ENCODE results near the gene UNC13C.

DNA sequence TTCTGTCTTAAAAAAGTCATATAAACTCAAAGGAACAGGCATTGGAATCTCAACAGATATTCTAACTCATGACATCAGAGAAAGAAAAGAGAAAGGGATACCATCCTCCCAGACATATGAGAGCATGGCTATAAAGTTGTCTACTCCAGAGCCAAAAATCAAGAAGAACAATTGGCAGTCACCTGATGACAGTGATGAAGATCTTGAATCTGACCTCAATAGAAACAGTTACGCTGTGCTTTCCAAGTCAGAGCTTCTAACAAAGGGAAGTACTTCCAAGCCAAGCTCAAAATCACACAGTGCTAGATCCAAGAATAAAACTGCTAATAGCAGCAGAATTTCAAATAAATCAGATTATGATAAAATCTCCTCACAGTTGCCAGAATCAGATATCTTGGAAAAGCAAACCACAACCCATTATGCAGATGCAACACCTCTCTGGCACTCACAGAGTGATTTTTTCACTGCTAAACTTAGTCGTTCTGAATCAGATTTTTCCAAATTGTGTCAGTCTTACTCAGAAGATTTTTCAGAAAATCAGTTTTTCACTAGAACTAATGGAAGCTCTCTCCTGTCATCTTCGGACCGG lies 35.9 kb downstream of the UNC13C start:
- TF ChIP-seq, protein P1, sequence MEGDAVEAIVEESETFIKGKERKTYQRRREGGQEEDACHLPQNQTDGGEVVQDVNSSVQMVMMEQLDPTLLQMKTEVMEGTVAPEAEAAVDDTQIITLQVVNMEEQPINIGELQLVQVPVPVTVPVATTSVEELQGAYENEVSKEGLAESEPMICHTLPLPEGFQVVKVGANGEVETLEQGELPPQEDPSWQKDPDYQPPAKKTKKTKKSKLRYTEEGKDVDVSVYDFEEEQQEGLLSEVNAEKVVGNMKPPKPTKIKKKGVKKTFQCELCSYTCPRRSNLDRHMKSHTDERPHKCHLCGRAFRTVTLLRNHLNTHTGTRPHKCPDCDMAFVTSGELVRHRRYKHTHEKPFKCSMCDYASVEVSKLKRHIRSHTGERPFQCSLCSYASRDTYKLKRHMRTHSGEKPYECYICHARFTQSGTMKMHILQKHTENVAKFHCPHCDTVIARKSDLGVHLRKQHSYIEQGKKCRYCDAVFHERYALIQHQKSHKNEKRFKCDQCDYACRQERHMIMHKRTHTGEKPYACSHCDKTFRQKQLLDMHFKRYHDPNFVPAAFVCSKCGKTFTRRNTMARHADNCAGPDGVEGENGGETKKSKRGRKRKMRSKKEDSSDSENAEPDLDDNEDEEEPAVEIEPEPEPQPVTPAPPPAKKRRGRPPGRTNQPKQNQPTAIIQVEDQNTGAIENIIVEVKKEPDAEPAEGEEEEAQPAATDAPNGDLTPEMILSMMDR (IDR thresholded peaks at IDR 0.05): no peak
- TF ChIP-seq POLR2A (IDR thresholded peaks at IDR 0.05): no peak
- no peak for TF ChIP-seq POLR2AphosphoS5 (IDR thresholded peaks at IDR 0.05; ENCODE audit: insufficient read depth in 1 of 2, low read depth in 1 of 2)

Measured in vagina (tissue), 2 donors.